ENCODE results near the gene LCMT2.
"Not testable (repeated sequence)": the region's sequence is repeated elsewhere in the genome, so short reads cannot be mapped to it uniquely, and the experiment has no call there.

Gene LCMT2

GRCh38 chr15:43292375-43293078, 37.8 kb downstream of the LCMT2 start:
- Mint-ChIP-seq H3K4me1 (peaks cover 1 to 11% of the 10 kb centered on the region in 2 donors), H3K27me3 (peaks cover 26 to 34% of the 10 kb centered on the region in 2 donors), H3K27ac (no peak overlapping the region), H3K36me3 (no peaks in the 10 kb centered on the region), H3K4me3 (no peak overlapping the region), H3K9me3 (no peaks in the 10 kb centered on the region)
- DNase-seq (no peak), ATAC-seq (replicated peaks) (no peak)

- not testable (repeated sequence) for DNase-seq; H3K36me3 Mint-ChIP-seq; H3K9me3 Mint-ChIP-seq; H3K27ac Mint-ChIP-seq; ATAC-seq (replicated peaks); H3K4me3 Mint-ChIP-seq
- Mint-ChIP-seq H3K27me3 (peaks cover 17 to 22% of the 10 kb centered on the region in 2 donors), H3K4me1 (peaks cover 6 to 24% of the 10 kb centered on the region in 2 donors)
Measured at GRCh38 chr15:43289656-43290055, 40.7 kb downstream of the LCMT2 start.

- peaks cover 11 to 22% of the 10 kb centered on the region in 2 donors for H3K4me1 Mint-ChIP-seq
- H3K4me3 Mint-ChIP-seq = no peak overlapping the region
- H3K36me3 Mint-ChIP-seq = no peaks in the 10 kb centered on the region
- no peak overlapping the region for H3K27ac Mint-ChIP-seq
- H3K27me3 Mint-ChIP-seq = peaks cover 9 to 12% of the 10 kb centered on the region in 2 donors
- DNase-seq (no peak), ATAC-seq (replicated peaks) (no peak)
- no peaks in the 10 kb centered on the region for H3K9me3 Mint-ChIP-seq
Measured at GRCh38 chr15:43287254-43287653, 43.1 kb downstream of the LCMT2 start.

GRCh38 chr15:43286074-43286473, 44.3 kb downstream of the LCMT2 start:
- Mint-ChIP-seq H3K4me3 (no peak overlapping the region), H3K27ac (no peak overlapping the region), H3K9me3 (no peaks in the 10 kb centered on the region), H3K4me1 (peaks cover 11 to 22% of the 10 kb centered on the region in 2 donors), H3K27me3 (peaks cover 9 to 12% of the 10 kb centered on the region in 2 donors), H3K36me3 (no peaks in the 10 kb centered on the region)
- no peak for ATAC-seq (replicated peaks)
- DNase-seq = no peak

GRCh38 chr15:43285609-43286037, 44.8 kb downstream of the LCMT2 start:
- no peaks in the 10 kb centered on the region for H3K9me3 Mint-ChIP-seq
- peak; percentile 45 for DNase-seq
- peak overlapping the region; percentile 26 for H3K27ac Mint-ChIP-seq
- H3K36me3 Mint-ChIP-seq = no peaks in the 10 kb centered on the region
- ATAC-seq (replicated peaks) = peak; percentile 81 to 82
- peaks cover 9 to 12% of the 10 kb centered on the region in 2 donors for H3K27me3 Mint-ChIP-seq
- H3K4me3 Mint-ChIP-seq = peak overlapping the region in 1 of 2 donors; percentile 36
- peaks cover 11 to 22% of the 10 kb centered on the region in 2 donors for H3K4me1 Mint-ChIP-seq

GRCh38 chr15:43283526-43283925, 46.8 kb downstream of the LCMT2 start:
- no peak overlapping the region for H3K27ac Mint-ChIP-seq
- ATAC-seq (replicated peaks) (no peak), DNase-seq (no peak)
- peaks cover 9 to 12% of the 10 kb centered on the region in 2 donors for H3K27me3 Mint-ChIP-seq
- H3K4me1 Mint-ChIP-seq = peaks cover 11 to 22% of the 10 kb centered on the region in 2 donors
- H3K36me3 Mint-ChIP-seq = no peaks in the 10 kb centered on the region
- no peak overlapping the region for H3K4me3 Mint-ChIP-seq
- no peaks in the 10 kb centered on the region for H3K9me3 Mint-ChIP-seq

GRCh38 chr15:43281926-43282602, 48.3 kb downstream of the LCMT2 start:
- no peak overlapping the region for H3K27ac Mint-ChIP-seq
- H3K27me3 Mint-ChIP-seq = no peaks in the 10 kb centered on the region
- H3K9me3 Mint-ChIP-seq = no peaks in the 10 kb centered on the region
- DNase-seq (no peak), ATAC-seq (replicated peaks) (no peak)
- H3K4me1 Mint-ChIP-seq = peaks cover 19 to 28% of the 10 kb centered on the region in 2 donors
- no peaks in the 10 kb centered on the region for H3K36me3 Mint-ChIP-seq
- no peak overlapping the region for H3K4me3 Mint-ChIP-seq

- Mint-ChIP-seq H3K9me3 (no peaks in the 10 kb centered on the region), H3K36me3 (no peaks in the 10 kb centered on the region), H3K27ac (no peak overlapping the region), H3K4me1 (peaks cover 24 to 29% of the 10 kb centered on the region in 2 donors), H3K27me3 (no peaks in the 10 kb centered on the region), H3K4me3 (no peak overlapping the region)
- ATAC-seq (replicated peaks) (no peak), DNase-seq (no peak)
Measured at GRCh38 chr15:43280996-43281395, 49.4 kb downstream of the LCMT2 start.

GRCh38 chr15:43279496-43279895, 50.9 kb downstream of the LCMT2 start:
- no peak overlapping the region for H3K27ac Mint-ChIP-seq
- no peaks in the 10 kb centered on the region for H3K9me3 Mint-ChIP-seq

GRCh38 chr15:43278869-43279268, 51.5 kb downstream of the LCMT2 start:
- no peak overlapping the region for H3K27ac Mint-ChIP-seq
- no peaks in the 10 kb centered on the region for H3K9me3 Mint-ChIP-seq
- ATAC-seq (replicated peaks) = no peak
- H3K4me1 Mint-ChIP-seq = peaks cover 8 to 19% of the 10 kb centered on the region in 2 donors
- no peak for DNase-seq
- H3K27me3 Mint-ChIP-seq = no peaks in the 10 kb centered on the region
- no peak overlapping the region for H3K4me3 Mint-ChIP-seq
- H3K36me3 Mint-ChIP-seq = no peaks in the 10 kb centered on the region

More at GRCh38 chr15:43279496-43279895, 50.9 kb downstream of the LCMT2 start:
- H3K4me3 Mint-ChIP-seq = no peak overlapping the region
- H3K4me1 Mint-ChIP-seq = peaks cover 14 to 20% of the 10 kb centered on the region in 2 donors
- DNase-seq (no peak), ATAC-seq (replicated peaks) (no peak)
- H3K36me3 Mint-ChIP-seq = no peaks in the 10 kb centered on the region
- no peaks in the 10 kb centered on the region for H3K27me3 Mint-ChIP-seq

GRCh38 chr15:43277901-43278300, 52.5 kb downstream of the LCMT2 start:
- DNase-seq = no peak
- no peaks in the 10 kb centered on the region for H3K9me3 Mint-ChIP-seq

GRCh38 chr15:43277231-43277823, 53.0 kb downstream of the LCMT2 start:
- Mint-ChIP-seq H3K27ac (no peak overlapping the region), H3K9me3 (peaks cover 0 to under 1% of the 10 kb centered on the region in 2 donors), H3K36me3 (peaks cover 0 to under 1% of the 10 kb centered on the region in 2 donors), H3K4me1 (peaks cover 12 to 21% of the 10 kb centered on the region in 2 donors), H3K4me3 (no peak overlapping the region), H3K27me3 (no peaks in the 10 kb centered on the region)
- DNase-seq (no peak), ATAC-seq (replicated peaks) (peak; percentile 61 to 77)

More at GRCh38 chr15:43277901-43278300, 52.5 kb downstream of the LCMT2 start:
- no peak overlapping the region for H3K4me3 Mint-ChIP-seq
- H3K4me1 Mint-ChIP-seq = peaks cover 12 to 21% of the 10 kb centered on the region in 2 donors
- ATAC-seq (replicated peaks) = peak in 1 of 2 donors; percentile 20
- H3K27me3 Mint-ChIP-seq = no peaks in the 10 kb centered on the region
- H3K36me3 Mint-ChIP-seq = no peaks in the 10 kb centered on the region
- no peak overlapping the region for H3K27ac Mint-ChIP-seq

GRCh38 chr15:43276563-43277200, 53.7 kb downstream of the LCMT2 start:
- H3K36me3 Mint-ChIP-seq = peaks cover 0 to 6% of the 10 kb centered on the region in 2 donors

More at GRCh38 chr15:43276563-43277200, 53.7 kb downstream of the LCMT2 start:
- Mint-ChIP-seq H3K27me3 (no peaks in the 10 kb centered on the region), H3K4me1 (peaks cover 12 to 21% of the 10 kb centered on the region in 2 donors), H3K4me3 (no peak overlapping the region), H3K9me3 (peaks cover 0 to 4% of the 10 kb centered on the region in 2 donors), H3K27ac (no peak overlapping the region)
- ATAC-seq (replicated peaks) = peak in 1 of 2 donors; percentile 8
- DNase-seq = no peak
